Effector CD4-positive, alpha-beta T cell (primary cell): ENCODE results near the gene TSNAX.
"Not testable (repeated sequence)": the region's sequence is repeated elsewhere in the genome, so short reads cannot be mapped to it uniquely, and the experiment has no call there.

Experiments used
- DNase-seq: peaks from one replicate; pipeline ENCODE4 v3.0.0-alpha.2; 2020

The TSNAX gene

DNA sequence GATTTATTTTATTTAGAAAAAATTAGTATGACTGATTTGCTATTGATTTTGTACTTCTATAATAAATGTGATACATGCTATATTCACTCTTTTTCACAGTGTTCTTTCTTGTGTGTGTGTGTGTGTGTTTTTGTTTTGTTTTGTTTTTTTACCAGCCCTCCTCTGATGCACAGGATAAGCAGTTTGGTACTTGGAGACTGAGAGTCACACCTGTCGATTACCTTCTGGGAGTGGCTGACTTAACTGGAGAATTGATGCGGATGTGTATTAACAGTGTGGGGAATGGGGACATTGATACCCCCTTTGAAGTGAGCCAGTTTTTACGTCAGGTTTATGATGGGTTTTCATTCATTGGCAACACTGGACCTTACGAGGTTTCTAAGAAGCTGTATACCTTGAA, 35.9 kb downstream of the TSNAX start:
- DNase-seq: no peak

DNA sequence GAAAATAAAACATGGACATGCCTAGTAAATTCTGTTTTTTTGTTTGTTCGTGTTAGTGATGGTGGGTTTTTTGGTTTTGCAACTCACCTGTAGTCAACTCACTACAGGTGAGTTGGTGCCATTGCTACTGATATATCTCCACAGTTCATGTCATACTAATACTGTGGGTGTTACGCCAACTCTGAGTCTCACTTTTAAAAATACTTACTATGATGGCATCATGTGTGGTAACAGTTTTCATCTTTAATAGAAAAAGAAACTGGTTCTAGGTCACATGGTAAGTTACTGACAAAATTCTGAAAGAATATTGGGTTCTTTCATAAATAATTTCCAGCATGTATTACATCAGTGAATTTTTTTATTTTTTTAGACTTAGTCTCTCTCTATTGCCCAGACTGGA, 38.0 kb downstream of the TSNAX start:
- DNase-seq: no peak

DNA sequence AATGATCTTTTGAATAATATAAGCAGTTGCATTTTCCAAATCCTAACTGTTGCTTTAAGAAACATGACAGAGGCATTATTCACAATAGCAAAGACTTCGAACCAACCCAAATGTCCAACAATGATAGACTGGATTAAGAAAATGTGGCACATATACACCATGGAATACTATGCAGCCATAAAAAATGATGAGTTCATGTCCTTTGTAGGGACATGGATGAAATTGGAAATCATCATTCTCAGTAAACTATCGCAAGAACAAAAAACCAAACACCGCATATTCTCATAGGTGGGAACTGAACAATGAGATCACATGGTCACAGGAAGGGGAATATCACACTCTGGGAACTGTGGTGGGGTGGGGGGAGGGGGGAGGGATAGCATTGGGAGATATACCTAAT, 41.8 kb downstream of the TSNAX start:
- DNase-seq: not testable (repeated sequence)

DNA sequence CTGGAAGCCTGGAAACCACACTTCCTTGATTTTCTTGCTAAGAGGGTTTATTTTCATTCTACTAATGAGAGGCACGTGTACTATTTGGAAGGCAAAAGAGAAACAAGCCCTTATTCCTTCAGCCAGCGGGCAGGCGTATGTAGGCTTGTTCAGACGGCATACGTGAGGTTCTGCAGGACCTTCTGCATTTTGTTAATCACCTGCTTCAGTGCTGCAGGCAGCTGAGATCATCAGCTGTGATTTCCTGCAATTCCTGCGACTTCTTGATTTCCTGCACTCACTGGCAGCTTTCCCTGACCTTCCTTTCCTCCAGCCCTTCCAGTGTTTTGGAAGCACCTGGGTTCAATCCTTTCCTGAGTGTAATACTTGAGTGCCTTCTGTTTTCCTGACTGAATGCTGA, 43.4 kb downstream of the TSNAX start:
- DNase-seq: no peak

DNA sequence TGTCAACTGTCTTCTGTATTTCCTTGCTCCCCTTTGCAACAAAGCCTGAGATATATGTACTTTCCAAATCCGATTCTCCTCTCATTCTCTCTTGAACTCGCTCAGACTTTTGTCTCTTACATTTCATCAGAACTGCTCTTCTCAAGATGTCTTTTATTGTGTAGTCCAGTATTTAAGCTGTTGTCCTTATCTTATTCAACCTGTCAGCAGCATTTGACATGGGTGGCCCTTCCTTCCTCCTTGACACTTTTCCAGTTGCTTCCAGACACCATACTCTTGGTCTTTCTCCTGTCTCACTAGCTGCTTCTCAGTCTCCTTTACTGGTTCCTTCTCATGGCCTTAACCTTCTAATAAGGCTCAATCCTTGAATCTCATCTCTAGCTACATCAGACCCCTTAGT, 47.0 kb downstream of the TSNAX start:
- no peak for DNase-seq

DNA sequence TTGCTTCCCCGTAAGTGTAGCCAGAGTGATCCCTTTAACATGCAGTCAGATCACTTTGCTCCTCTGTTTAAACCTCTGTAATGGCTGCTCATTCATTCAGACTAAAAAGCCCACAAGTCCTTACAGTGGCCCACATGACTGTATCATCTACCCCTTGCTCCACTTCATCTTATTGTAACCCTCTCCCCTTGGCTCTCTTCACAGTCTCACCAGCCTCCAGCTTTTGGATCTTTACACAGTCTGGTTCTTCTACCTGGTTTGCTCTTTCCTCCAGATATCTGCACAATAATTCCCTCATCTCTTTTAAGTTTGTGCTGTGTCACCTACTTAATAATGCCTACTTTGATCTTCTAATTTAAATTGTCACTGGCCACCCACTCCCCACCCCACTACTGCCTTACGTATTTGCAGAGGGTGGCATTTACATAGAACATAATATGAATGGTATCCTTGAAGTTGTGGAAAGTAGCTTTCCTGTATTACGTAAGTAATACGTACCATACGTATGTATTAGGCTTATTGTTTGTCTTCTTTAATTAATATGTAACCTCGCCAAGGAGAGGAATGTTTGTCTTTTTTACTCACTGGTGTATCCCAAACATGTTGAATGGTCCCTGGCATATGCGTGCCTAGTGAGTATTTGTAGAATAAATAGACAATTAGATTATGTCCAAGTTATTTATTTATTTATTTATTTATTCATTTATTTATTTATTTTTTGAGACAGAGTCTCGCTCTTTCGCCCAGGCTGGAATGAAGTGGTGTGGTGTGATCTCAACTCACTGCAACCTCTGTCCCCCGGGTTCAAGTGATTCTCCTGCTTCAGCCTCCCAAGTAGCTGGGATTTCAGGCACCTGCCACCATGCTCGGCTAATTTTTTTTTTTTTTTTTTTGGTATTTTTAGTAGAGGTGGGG, 48.6 kb downstream of the TSNAX start:
- DNase-seq: no peak

DNA sequence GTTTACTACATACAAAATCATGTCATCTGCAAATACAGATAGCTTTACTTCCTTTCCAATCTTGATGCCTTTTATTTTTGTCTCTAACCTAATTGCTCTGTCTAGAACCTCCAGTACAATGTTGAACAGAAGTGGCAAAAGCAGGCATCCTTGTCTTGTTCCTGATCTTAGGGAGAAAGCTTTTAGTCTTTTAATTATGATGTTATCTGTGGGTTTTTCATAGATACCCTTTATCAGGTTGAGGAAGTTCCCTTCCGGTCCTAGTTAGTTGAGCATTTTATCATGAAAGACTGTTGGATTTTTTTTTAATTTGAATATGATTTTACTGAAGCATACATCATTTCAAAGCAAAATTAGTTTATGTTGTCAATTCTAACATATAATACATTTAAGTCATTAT, 52.4 kb downstream of the TSNAX start:
- DNase-seq: no peak

DNA sequence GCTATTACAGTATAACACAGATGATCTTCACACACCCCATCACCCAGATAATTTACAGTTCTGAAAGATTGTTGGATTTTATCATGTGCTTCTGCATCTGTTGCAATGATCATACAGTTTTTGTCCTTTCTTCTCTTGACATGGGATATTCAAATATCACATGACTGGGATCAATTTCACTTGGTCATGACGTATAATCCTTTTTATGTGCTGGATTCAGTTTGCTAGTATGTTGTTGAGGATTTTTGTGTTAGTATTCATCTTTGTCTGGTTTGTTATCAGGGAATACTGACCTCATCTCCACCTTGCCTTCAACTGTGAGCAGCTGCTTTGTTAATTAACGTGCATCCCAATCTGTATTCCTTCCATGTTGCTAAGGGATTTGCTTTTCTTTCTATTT, 53.4 kb downstream of the TSNAX start:
- no peak for DNase-seq

DNA sequence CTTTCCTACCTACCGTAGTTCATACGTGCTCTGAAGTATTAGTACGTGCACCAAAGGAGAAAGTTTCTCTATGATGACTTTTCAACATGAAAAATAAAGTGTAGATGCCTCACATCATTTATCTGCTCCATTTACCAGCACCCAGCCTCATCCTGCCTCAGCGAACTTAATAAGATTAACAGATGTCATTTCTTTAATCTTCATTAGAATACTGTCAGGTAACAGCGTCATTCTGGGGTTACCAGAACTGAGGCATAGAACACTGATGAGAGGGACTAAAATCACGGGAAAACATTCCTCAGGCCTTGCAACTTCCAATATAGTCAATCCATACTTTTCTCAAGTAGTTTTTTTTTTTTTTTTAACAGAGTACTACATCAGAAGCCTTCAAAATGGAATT, 54.9 kb downstream of the TSNAX start:
- DNase-seq: no peak

DNA sequence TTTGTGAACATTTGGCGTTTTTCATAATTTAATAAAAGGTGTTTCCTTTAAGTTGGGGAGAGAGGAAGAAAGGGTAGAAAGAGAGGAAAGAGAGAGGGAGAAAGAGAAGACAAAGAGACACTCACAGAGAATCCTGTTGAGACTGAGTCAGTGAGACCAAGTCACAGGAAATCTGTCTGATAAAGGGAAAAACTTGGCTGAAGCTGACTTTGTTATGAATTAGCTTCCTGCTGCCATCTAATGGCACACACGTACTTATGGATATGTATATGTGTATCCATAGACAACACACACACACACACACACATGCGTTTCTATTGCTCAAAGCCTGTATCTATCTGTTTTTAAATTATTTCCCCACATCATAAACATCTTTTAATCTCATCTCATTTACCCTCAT, 55.6 kb downstream of the TSNAX start:
- no peak for DNase-seq

DNA sequence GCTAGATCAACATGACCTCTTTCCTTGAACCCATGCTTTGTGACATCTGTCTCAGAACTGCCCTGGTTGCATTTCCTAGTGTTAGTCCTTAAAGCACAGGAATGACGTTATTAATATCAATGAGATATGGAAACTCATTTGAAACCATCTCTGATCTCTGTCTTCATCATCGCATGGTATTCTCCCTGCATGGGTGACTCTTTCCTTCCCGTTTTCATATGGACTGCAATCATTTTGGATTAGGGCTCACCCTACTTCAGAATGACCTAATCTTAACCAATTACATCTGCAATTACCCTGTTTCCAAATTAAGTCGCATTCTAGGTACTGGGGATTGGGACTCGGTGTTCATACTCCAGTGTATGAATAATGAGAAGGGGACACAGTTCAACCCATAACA, 56.5 kb downstream of the TSNAX start:
- DNase-seq: no peak

DNA sequence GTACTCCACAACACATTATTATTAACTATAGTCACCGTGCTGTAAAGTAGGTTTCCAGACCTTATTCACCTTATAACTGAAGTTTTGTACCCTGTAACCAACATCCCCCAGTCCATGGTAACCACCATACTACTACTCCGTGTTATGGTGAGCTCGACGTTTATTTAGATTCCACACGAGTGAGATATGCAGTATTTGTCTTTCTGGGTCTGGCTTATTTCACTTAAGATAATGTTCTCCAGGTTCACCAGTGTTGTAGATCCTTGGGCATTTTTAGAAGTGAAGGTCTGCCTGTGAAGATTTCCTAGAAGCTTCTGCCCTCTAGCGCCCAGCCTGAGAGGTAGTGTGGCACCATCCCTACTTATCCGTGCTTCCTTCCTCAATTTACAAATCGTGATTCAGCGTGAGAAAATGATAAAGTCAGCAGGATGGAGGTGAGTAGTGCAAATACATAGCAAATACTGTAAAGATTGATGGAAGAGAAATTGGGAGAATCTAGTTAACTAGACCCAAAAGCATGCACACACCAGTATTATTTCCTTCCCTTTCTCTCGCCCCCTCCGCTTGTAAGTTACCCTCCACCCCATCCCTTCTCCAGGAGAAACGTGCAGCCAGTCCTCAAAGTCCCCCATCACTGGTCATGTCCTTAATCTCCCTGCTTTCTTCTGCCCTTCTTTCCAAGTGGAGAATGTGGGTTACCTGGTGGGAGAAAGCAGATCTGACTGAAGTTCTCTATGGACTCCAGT, 62.2 kb downstream of the TSNAX start:
- no peak for DNase-seq

DNA sequence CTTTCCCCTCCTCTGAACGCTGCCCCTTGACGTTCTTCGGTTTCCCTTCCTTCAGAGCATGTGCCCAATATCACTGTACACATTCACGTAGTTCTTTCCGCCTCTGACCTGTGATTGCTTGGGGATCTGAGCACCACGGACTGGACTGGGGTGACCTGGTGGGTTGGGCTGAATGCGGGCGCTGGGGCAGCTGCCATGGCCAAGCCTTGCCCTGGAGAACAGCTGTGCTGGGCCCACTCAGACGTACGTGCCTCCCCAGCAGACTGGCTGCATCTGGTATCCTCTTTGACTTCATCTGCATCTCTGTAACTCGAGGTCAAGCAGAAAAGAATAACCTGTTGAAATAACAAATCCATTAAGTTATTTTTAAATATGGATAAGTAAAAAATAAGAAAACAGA, 63.0 kb downstream of the TSNAX start:
- DNase-seq: no peak

DNA sequence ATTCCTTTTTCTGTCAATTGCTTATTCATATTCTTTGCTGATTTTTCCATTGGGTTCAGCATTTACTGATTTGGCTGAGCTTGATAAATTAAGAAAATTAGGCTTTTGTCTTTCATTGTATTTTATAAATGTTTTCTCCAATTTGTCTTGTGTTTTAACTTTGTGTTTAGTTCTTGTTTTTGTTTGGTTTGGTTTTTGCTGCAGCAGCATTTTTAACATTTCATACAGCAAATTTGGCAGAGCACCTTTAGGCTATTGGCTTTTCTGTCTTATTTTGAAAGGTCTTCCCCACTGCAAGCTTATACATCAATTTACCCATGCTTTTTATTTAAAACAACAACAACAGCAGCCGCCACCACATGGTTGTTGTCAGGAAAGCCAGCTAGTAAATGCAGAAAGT, 64.3 kb downstream of the TSNAX start:
- no peak for DNase-seq

DNA sequence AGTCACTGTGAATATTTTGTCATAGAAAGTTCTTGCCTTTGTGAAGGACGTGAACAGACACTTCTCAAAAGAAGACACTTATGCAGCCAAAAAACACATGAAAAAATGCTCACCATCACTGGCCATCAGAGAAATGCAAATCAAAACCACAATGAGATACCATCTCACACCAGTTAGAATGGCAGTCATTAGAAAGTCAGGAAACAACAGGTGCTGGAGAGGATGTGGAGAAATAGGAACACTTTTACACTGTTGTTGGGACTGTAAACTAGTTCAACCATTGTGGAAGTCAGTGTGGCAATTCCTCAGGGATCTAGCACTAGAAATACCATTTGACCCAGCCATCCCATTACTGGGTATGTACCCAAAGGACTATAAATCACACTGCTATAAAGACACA, 64.8 kb downstream of the TSNAX start:
- not testable (repeated sequence) for DNase-seq

DNA sequence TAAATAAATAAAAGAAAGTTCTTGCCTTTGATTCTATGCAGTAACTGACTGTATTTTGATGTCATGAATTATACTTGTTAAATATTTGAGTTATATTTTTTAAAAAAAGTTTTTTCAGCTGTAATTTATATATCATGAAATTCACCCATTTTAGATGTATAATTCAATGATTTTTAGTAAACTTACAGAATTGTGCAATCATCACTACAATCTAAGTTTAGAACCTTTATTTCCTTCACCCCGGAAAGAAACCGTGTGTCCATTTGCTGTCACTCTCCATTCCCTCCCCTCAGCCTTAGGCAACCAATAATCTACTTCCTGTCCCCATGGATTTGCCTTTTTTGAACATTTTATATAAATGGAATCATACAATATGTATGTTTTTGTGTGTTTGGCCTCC, 65.7 kb downstream of the TSNAX start:
- no peak for DNase-seq

DNA sequence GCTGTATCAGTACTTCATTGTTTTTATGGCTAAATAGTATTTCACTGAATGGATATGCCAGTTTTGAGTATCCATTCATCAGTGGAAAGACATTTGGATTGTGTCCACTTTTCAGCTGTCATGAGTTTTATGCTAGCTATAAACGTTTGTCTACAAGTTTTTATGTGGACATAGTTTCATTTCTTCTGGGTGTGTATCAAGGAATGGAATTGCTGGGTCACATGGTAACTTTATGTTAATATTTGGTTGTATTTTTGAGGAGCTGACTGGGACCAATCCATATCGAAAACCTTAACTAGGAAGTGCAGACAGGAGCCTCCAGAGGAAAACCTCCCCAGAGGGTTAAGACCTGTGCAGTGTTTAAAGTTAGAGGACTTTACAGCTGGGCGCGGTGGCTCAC, 66.3 kb downstream of the TSNAX start:
- no peak for DNase-seq

DNA sequence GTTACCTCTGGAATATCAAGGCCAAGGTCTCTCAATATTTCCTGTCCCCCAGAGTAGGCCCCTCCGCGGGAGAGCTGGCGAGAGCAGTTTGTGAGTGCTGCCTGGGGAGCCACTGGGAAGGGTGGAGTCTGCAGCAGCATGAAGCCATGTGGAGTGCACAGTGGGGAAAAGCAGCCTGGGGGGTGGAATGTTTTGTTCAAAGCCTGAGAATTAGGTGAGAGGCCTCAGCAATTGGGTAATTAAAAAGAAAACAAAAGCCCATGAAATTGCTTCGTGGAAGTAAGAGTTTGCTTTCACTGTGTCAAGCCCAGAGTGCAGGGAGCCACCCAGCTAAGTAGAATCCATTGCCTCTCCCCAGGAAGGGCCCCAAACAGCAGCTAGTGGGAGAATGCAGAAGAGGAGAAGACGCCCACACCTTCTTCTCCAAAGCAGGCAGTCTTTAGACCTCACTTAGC, 67.9 kb downstream of the TSNAX start:
- DNase-seq: no peak

DNA sequence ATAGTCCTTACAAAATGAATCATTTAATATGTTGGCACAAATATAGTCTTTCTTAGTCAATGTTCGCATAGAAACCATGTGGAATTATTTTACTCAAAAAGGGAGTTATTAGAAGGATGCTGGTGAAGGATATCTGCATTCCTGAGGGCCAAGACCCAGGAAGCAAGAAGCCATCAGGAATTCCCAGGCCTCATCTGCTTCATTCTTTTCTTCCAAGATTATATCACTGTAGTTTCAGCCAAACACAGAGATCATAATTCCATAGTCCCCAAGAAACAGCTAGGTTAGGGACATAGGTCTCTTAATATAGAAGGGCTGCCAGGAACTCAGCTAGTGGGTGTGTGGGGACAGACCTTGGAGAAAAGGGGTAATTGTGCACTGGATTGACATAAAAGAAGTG, 69.5 kb downstream of the TSNAX start:
- DNase-seq: no peak

DNA sequence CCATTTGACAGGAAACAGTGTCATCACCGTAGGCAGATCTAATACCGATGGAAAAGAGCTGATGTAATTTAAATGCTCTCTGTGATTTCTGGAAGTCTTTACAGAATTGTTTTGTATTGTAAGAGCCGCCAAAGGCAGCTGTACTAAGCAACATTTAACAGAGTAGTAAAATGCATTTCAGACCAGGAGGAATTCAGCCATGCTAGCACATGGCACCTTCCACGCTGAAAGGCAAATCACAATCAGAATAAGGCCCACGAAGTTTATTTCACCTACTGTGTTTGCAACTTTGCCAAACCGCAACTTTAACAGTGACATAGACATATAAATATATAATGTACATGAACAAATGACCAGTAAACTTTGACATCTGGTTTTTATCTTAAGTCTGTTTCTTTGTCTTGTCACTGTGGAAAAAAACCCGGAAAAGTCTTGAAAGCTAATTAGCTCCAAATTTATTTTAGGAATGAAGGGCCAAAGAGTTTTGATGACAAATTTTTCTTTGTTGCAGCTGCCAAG, 72.0 kb downstream of the TSNAX start:
- DNase-seq: no peak

DNA sequence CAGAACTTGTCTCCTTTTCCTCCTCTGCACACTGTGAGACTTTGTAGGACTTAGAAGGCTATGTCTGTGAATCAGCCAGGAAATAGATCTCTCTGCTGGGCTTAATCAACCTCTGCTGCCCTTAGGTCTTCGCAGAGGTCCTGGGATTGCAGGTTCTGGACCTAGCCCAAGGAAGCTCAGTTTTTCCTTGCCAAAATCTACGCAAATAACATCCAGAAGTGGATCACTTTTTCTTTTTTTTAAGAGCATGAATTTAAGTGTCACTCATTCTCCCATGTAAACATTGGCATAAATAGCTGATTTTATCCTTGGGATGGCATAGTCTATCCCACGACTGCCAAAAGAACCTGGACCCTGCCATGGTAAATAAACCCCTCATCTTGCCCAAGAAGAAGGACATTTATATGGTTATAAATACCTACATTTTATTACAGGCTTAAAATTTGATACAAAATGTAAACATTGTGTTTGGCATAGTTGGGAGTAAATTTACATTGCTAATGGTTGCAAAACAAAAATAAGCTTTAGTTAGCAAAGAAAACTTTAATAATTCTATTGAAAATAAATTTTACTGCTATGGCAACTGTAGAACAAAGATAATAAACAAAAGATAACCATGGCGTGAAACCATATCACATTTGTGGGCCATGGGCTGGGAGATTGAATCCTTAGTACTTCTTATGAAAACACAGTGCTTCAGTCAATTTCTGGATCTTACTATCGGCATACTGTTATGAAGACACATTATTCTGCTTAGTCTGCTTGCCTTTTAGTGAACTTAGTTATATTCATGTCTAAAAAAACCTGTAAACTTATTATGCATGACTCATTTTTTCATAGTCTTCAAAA, 73.6 kb downstream of the TSNAX start:
- DNase-seq: no peak

DNA sequence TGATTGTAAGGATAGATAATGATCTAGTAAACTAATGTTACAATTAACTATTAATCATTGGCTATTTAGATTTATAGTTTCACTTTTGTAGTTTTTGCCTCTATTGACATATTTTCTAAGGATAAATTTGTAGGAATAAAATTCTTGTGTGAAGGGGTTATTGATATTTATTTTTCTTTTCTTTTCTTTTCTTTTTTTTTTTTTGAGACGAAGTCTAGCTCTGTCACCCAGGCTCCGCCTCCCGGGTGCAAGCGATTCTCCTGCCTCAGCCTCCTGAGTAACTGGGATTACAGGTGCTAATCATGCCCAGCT, 74.2 kb downstream of the TSNAX start:
- DNase-seq: no peak

DNA sequence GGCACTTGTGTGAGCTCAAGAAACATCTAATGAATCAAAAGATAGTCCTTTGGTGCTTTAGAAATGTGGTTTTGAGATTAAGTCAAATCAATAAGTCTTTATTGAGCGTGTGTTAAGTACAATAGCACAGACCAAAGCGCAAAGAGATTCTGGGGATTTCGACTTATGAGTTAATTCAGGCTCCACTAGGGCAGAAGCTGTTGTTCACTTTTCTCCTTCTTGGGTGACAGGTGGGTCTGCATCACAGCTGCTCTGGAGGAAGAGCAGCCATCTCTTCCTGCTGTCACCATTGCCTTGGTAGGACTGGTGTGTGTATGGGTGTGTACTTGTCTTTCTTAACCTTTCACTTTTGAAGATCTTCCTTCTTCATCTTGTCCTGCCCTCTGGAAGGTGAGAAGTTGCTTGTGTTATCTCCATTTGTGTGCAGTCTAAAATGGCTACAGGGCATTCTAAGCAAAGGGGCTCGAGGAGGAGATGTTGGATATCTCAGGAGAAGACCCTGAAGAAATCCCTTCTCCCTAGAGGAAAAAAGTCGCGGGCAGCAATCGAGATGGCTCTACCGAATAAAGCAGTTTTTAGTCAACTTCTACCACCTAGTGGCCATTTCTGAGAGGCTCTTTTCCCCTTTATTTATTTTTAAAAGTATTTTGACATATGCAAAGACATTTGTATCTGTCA, 75.3 kb downstream of the TSNAX start:
- peak; percentile 31 for DNase-seq
